ENCODE results near the gene PCDHGA1.
"Not testable (repeated sequence)": the region's sequence is repeated elsewhere in the genome, so short reads cannot be mapped to it uniquely, and the experiment has no call there.

GRCh38 chr5:141316963-141317362, 13.4 kb upstream of the PCDHGA1 start:
- not testable (repeated sequence) for TF ChIP-seq CTCF, POLR2A, EP300 (IDR thresholded peaks at IDR 0.05)

Data from tibial nerve (tissue), 4 donors.